ENCODE data around the gene KRT10. TPM values are rescaled to one million over a fixed set of nuclear protein-coding genes. Genes with fewer than 3 reads are reported as not detected.

The KRT10 gene
- total RNA-seq, 1 donor from 2014 or later, result 27.1 TPM

GRCh38 chr17:40833882-40834281, 11.5 kb upstream of the KRT10 start:
- Mint-ChIP-seq H3K36me3 (ENCODE audit: unreplicated experiment) (no peaks in the 10 kb centered on the region), H3K4me1 (ENCODE audit: low read depth, unreplicated experiment) (no peaks in the 10 kb centered on the region)
- TF ChIP-seq, protein P1, sequence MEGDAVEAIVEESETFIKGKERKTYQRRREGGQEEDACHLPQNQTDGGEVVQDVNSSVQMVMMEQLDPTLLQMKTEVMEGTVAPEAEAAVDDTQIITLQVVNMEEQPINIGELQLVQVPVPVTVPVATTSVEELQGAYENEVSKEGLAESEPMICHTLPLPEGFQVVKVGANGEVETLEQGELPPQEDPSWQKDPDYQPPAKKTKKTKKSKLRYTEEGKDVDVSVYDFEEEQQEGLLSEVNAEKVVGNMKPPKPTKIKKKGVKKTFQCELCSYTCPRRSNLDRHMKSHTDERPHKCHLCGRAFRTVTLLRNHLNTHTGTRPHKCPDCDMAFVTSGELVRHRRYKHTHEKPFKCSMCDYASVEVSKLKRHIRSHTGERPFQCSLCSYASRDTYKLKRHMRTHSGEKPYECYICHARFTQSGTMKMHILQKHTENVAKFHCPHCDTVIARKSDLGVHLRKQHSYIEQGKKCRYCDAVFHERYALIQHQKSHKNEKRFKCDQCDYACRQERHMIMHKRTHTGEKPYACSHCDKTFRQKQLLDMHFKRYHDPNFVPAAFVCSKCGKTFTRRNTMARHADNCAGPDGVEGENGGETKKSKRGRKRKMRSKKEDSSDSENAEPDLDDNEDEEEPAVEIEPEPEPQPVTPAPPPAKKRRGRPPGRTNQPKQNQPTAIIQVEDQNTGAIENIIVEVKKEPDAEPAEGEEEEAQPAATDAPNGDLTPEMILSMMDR (IDR thresholded peaks at IDR 0.05; ENCODE audit: partially characterized antibody, unreplicated experiment), result no peak

DNA sequence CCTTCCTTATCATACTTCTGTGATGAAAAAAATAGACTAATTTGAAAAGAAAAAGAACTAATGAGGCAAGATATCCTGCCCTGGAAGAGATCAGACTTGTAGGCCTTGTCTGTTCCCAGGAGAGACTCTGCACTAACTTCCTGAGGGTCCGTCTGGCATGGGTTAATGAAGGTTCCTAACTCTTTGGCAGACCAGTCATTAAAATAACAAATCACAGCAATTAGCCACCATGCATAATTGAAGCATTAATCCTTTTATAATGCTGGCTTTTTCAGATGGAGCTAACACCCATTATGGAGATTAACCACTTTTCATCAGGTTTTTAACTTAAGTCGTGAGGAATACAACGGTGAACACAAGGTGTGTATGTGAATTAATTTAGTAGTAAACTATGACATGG, 10.4 kb upstream of the KRT10 start:
- no peak for DNase-seq

More at GRCh38 chr17:40833882-40834281, 11.5 kb upstream of the KRT10 start:
- Mint-ChIP-seq H3K27me3 (ENCODE audit: unreplicated experiment) (no peaks in the 10 kb centered on the region), H3K9me3 (ENCODE audit: unreplicated experiment) (no peaks in the 10 kb centered on the region), H3K27ac (ENCODE audit: unreplicated experiment) (no peak overlapping the region), H3K4me3 (ENCODE audit: unreplicated experiment) (no peak overlapping the region)
- DNase-seq, result no peak

GRCh38 chr17:40830085-40830776, 7.8 kb upstream of the KRT10 start:
- Mint-ChIP-seq H3K27me3 (ENCODE audit: unreplicated experiment) (peaks cover 4% of the 10 kb centered on the region), H3K36me3 (ENCODE audit: unreplicated experiment) (no peaks in the 10 kb centered on the region), H3K4me1 (ENCODE audit: low read depth, unreplicated experiment) (no peaks in the 10 kb centered on the region), H3K27ac (ENCODE audit: unreplicated experiment) (no peak overlapping the region), H3K9me3 (ENCODE audit: unreplicated experiment) (no peaks in the 10 kb centered on the region), H3K4me3 (ENCODE audit: unreplicated experiment) (no peak overlapping the region)
- TF ChIP-seq, protein P1 (IDR thresholded peaks at IDR 0.05; ENCODE audit: partially characterized antibody, unreplicated experiment), result no peak
- no peak for DNase-seq

More for the DNA sequence above, 10.4 kb upstream of the KRT10 start:
- H3K4me3 Mint-ChIP-seq (ENCODE audit: unreplicated experiment), result no peak overlapping the region
- H3K9me3 Mint-ChIP-seq (ENCODE audit: unreplicated experiment), result no peaks in the 10 kb centered on the region
- H3K36me3 Mint-ChIP-seq (ENCODE audit: unreplicated experiment), result no peaks in the 10 kb centered on the region
- TF ChIP-seq, protein P1 (IDR thresholded peaks at IDR 0.05; ENCODE audit: partially characterized antibody, unreplicated experiment), result no peak
- H3K4me1 Mint-ChIP-seq (ENCODE audit: low read depth, unreplicated experiment), result no peaks in the 10 kb centered on the region
- H3K27ac Mint-ChIP-seq (ENCODE audit: unreplicated experiment), result no peak overlapping the region
- H3K27me3 Mint-ChIP-seq (ENCODE audit: unreplicated experiment), result peaks cover under 1% of the 10 kb centered on the region

GRCh38 chr17:40828454-40829044, 6.1 kb upstream of the KRT10 start:
- no peak for DNase-seq
- Mint-ChIP-seq H3K4me3 (ENCODE audit: unreplicated experiment) (no peak overlapping the region), H3K4me1 (ENCODE audit: low read depth, unreplicated experiment) (no peaks in the 10 kb centered on the region), H3K36me3 (ENCODE audit: unreplicated experiment) (no peaks in the 10 kb centered on the region), H3K27me3 (ENCODE audit: unreplicated experiment) (peaks cover 4% of the 10 kb centered on the region), H3K9me3 (ENCODE audit: unreplicated experiment) (no peaks in the 10 kb centered on the region), H3K27ac (ENCODE audit: unreplicated experiment) (no peak overlapping the region)
- TF ChIP-seq, protein P1 (IDR thresholded peaks at IDR 0.05; ENCODE audit: partially characterized antibody, unreplicated experiment), result no peak
